Fibroblast of peridontal ligament (primary cell): ENCODE measurements around the gene RAD51.
A peak's percentile ranks its signal among the peaks of the same experiment; 100 is the strongest.
"Not testable (repeated sequence)": the region's sequence is repeated elsewhere in the genome, so short reads cannot be mapped to it uniquely, and the experiment has no call there.

ENCODE experiments used
- DNase-seq: peaks from one replicate; pipeline ENCODE4 v3.0.0-alpha.2; 2010; ENCODE audit errors: extremely low read depth

The RAD51 gene

DNA sequence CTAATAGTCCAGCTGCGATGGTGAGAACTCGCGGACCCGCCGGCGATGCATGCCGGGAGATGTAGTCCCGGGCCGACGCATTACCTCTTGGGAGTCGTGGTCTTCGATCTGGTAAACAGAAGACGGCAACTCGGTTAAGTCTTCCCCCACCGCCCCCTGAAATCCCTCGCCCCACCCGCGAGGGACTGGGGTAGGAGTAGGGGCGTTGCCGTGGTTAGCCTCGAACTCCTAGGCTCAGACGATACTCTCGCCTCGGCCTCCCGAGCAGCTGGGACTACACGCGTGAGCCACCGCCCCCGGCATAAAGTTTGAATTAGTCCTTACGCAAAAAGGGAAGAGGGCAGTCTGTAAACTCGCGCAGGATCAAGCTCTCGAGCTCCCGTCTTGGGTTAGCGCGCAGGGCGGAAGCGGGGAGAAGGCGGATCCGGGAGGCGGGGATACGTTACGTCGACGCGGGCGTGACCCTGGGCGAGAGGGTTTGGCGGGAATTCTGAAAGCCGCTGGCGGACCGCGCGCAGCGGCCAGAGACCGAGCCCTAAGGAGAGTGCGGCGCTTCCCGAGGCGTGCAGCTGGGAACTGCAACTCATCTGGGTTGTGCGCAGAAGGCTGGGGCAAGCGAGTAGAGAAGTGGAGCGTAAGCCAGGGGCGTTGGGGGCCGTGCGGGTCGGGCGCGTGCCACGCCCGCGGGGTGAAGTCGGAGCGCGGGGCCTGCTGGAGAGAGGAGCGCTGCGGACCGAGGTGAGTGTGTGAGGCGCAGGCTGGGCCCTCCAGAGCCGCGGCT is at the start of gene RAD51:
RAD51 (plus strand) TSS at position 487 of the 781 bp plus-strand sequence. CDS start 3,585 bp downstream, outside the sequence.
- peak; percentile 93 for DNase-seq

GRCh38 chr15:40647523-40647922 is 47.5 kb upstream of the RAD51 start:
- DNase-seq = no peak

- DNase-seq = no peak
Measured at GRCh38 chr15:40650479-40650878, 44.5 kb upstream of the RAD51 start.

DNA sequence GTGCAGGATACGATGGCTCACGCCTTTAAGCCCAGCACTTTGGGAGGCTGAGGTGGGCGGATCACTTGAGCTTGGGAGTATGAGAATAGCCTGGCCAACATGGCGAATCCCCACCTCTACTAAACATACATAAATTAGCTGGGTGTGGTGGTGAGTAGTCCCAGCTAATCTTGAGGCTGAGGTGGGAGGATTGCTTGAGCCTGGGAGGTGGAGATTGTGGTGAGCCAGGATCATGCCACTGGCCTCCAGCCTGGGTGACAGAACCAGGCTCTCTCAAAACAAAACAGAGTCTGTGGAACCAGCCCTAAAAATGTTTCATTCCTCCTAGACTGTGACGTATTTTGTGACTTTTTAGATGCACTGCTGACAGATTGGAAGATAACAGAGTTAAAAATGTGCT is 34.3 kb upstream of the RAD51 start:
- DNase-seq = no peak

GRCh38 chr15:40664909-40665308 is 30.1 kb upstream of the RAD51 start:
- no peak for DNase-seq

- DNase-seq = not testable (repeated sequence)
Measured at GRCh38 chr15:40676290-40676689, 18.7 kb upstream of the RAD51 start.

GRCh38 chr15:40676906-40677305 is 18.1 kb upstream of the RAD51 start:
- not testable (repeated sequence) for DNase-seq

DNA sequence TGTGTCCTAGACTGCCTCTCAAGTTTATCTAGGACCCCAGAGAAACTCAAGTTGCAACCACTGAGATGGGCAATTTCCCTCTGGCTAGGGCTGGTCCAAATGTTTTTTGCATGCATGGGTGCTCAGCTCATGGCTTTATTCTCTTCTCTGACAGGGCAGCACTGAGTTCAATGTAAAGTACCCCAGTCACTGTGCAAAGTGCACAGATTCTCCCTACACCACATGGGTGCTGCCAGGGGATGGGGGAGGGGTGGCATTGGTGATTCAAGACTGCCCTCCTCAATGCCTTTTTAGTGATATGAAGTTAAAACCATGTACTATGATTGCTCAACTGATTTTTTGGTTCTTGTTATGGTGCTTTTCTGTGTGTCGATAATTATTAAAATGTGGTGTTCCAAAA is 14.8 kb upstream of the RAD51 start:
- no peak for DNase-seq

DNA sequence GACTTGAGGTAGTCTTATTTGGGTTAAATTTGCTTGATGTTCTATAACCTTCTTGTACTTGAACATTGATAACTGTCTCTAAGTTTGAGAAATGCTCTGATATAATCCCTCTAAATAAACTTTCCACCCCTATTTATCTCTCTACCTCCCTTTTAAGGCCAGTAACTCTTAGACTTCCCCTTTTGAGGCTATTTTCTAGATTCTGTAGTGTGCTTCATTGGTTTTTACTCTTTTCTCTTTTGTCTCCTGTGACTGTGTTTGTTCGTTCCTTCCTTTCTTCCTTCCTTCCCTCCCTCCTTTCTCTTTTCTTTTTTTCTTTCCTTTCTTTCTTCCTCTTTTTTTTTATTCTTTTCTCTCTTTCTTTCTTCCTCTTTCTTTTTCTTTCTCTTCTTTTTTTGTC is 14.0 kb upstream of the RAD51 start:
- not testable (repeated sequence) for DNase-seq

DNA sequence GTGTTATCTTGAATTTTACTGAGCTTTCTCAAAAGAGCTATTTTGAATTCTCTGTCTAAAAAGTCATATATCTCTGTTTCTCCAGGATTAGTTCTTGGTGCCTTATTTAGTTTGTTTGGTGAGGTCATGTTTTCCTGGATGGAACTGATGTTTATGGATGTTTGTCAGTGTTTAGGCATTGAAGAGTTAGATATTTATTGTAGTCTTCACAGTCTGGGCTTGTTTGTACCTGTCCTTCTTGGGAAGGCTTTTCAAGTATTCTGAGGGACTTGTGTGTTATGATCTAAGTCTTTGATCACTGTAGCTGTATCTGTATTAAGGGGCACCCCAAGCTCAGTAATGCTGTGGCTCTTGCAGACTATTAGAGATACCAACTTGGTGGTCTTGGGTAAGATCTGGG is 10.6 kb upstream of the RAD51 start:
- DNase-seq = no peak

DNA sequence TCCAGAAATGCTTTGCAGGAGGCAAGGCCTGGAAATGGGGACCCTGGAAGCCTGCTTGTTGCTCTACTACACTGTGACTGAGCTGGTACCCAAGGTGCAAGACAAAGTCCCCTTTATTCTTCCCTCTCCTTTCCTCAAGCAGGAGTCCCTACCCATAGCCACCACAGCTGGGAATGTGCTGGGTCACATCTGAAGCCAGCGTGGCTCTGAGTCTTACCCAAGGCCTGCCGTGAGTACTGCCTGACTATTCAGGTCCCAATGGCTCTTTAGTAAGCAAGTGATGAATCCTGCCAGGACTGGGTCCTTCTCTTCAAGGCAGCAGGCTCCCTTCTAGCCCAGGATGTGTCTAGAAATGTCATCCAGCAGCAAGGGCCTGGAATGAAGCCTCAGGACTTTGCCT is 9.6 kb upstream of the RAD51 start:
- DNase-seq = no peak

- no peak for DNase-seq
Measured at GRCh38 chr15:40688932-40689799, 5.8 kb upstream of the RAD51 start.

DNA sequence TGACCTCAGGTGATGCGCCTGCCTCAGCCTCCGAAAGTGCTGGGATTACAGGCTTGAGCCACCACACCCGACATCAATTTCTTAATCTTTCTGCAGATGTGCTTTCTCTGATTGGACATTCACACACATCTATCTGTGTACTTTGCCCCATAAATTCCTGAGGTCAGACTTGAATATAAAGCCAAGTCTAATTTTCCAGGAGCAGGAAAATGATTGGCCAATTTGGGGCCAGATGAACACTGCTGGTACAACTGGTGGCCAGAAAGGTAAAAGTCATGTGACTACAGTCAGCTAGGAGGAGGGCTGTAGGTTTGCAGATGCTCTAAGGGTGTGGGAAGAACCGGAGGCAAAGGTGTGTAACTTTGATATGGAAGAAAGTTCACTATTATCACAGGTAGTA is 3.2 kb upstream of the RAD51 start:
- DNase-seq = no peak

GRCh38 chr15:40693904-40694687 is 878 bp upstream of the RAD51 start:
- peak; percentile 17 for DNase-seq

GRCh38 chr15:40695469-40695890 is 506 bp downstream of the RAD51 start:
- peak; percentile 29 for DNase-seq

DNA sequence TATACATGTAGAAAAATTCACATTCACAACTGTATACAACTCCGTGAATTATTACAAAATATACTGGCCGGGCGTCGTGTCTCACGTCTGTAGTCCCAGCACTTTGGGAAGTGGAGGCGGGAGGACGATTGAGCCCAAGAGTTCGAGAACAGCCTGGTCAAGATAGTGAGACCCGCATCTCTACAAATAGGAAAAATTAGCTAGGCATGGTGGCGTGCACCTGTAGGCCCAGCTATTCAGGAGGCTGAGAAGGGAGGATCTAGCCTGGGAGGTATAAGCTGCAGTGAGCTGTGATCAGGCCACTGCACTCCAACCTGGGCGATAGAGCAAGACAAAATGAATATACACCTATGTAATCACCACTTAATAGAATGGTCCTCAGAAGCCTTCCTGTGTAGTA is 1.3 kb downstream of the RAD51 start:
- DNase-seq = no peak

- no peak for DNase-seq
Measured at GRCh38 chr15:40697916-40698315, 2.9 kb downstream of the RAD51 start.

GRCh38 chr15:40702077-40702476 is 7.1 kb downstream of the RAD51 start:
- DNase-seq = peak; percentile 49

DNA sequence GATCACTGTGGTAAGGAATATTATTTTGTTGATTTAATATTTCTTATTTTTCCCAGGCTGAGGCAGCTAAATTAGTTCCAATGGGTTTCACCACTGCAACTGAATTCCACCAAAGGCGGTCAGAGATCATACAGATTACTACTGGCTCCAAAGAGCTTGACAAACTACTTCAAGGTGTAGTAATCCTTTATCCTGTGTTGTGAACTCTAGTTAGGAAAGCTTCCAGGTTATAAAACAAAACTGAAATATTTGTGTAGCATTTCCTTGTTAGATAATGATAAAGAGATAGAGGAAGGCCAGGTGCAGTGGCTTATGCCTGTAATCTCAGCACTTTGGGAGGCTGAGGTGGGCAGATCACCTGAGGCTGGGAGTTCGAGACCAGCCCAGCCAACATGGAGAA is 11.1 kb downstream of the RAD51 start:
- DNase-seq = no peak

- DNase-seq = no peak
Measured at GRCh38 chr15:40714144-40714543, 19.2 kb downstream of the RAD51 start.

- no peak for DNase-seq
Measured at GRCh38 chr15:40716165-40716564, 21.2 kb downstream of the RAD51 start.

DNA sequence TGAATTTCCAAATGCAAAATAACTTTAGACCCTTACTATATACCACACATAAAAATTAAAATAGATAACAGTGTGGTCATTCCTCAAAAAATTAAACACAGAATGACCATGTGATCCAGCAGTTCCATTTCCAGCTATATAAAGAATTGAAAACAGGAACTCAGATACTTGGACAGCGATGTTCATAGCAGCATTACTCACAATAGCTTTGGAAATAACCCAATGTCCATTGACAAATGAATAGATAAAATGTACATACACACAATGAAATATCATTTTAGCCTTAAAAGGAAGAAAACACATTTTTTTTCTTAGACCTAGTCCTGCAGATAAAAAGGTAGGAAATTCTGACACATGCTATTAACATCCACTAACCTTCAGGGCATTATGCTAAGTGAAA is 26.7 kb downstream of the RAD51 start:
- peak; percentile 33 for DNase-seq
